Smooth muscle cell (in vitro differentiated cells): ENCODE data around the gene BRAF. TPM values are rescaled to one million over a fixed set of nuclear protein-coding genes. Genes with fewer than 3 reads are reported as not detected.
A peak's percentile ranks its signal among the peaks of the same experiment; 100 is the strongest.

Source experiments
- DNase-seq: peaks from one replicate; lab custom pipeline; 2025; ENCODE audit not compliant: unreplicated experiment; lab: John Stamatoyannopoulos, UW
- H2AFZ ChIP-seq: fragments of 200-600 bp; sonication (generic); 2 replicates; pipeline ENCODE4 v1.6.0; 2016; ENCODE audit warnings: antibody characterized with exemption, low read depth, mild to moderate bottlenecking
- H3F3A ChIP-seq: fragments of 200-600 bp; sonication (generic); 2 replicates; pipeline ENCODE4 v1.6.0; 2017; ENCODE audit warnings: antibody characterized with exemption, low read depth
- H3K27ac ChIP-seq: fragments of 200-600 bp; sonication (generic); 2 replicates; pipeline ENCODE4 v1.5.1; 2016; ENCODE audit warnings: low read depth, mild to moderate bottlenecking
- H3K27me3 ChIP-seq: fragments of 200-600 bp; sonication (generic); 2 replicates; pipeline ENCODE4 v1.6.1; 2016; ENCODE audit warnings: low read depth, mild to moderate bottlenecking
- H3K36me3 ChIP-seq: fragments of 200-600 bp; sonication (generic); 2 replicates; pipeline ENCODE4 v1.5.1; 2016; ENCODE audit warnings: low read depth
- H3K4me1 ChIP-seq: fragments of 200-600 bp; sonication (generic); 2 replicates; pipeline ENCODE4 v1.5.1; 2016; ENCODE audit warnings: low read depth
- H3K4me2 ChIP-seq: fragments of 200-600 bp; sonication (generic); 2 replicates; pipeline ENCODE4 v1.6.0; 2016; ENCODE audit warnings: mild to moderate bottlenecking
- H3K4me3 ChIP-seq: fragments of 200-600 bp; sonication (generic); 2 replicates; pipeline ENCODE4 v1.5.1; 2016; ENCODE audit warnings: mild to moderate bottlenecking
- H3K79me2 ChIP-seq: fragments of 200-600 bp; sonication (generic); 2 replicates; pipeline ENCODE4 v1.6.0; 2016; ENCODE audit warnings: low read depth, mild to moderate bottlenecking
- H3K9ac ChIP-seq: fragments of 200-600 bp; sonication (generic); 2 replicates; pipeline ENCODE4 v1.6.0; 2016; ENCODE audit warnings: low read depth
- H3K9me3 ChIP-seq: fragments of 200-600 bp; sonication (generic); replicated peaks from 2 replicates; pipeline ENCODE4 v1.5.1; 2016; ENCODE audit warnings: low read depth
- H4K20me1 ChIP-seq: fragments of 200-600 bp; sonication (generic); 2 replicates; pipeline ENCODE4 v1.6.0; 2016; ENCODE audit warnings: low read depth
- WGBS: methylation state at CpG from one replicate; pipeline ENCODE4 v1.1.7; 2016; ENCODE audit warnings: low lambda C conversion rate; 5-methylcytosine and 5-hydroxymethylcytosine counted together
- polyA plus RNA-seq: library from polyadenylated mRNA; unstranded; fragments of >200 nt; fragmentation: Nextera tagmentation; extraction: Ambion mirVana; gene quantifications from 2 replicates; pipeline ENCODE4 v1.2.1, GENCODE V29; 2016
- total RNA-seq: library from RNA; depleted of rRNA; stranded (reverse); fragments of >200 nt; gene quantifications from 2 replicates; pipeline ENCODE4 v1.2.3, GENCODE V29; 2014
- TF ChIP-seq, protein P1 (sequence below): fragments of 200-600 bp; sonication (generic); IDR thresholded peaks from 2 replicates; pipeline ENCODE4 v1.5.1; 2017; ENCODE audit warnings: borderline replicate concordance, mild to moderate bottlenecking, antibody characterized with exemption; ENCODE audit not compliant: insufficient read depth, poor library complexity, severe bottlenecking

Gene BRAF
- total and polyA plus RNA-seq, 2 experiments from 2014 or later, result 6.5 to 28.9 TPM

- Histone ChIP-seq H4K20me1 (peaks cover 44% of the 10 kb centered on the region), H3F3A (no peaks in the 10 kb centered on the region), H3K27me3 (no peaks in the 10 kb centered on the region), H3K4me2 (peak overlapping the region; percentile 97), H2AFZ (peak overlapping the region; percentile 81), H3K9ac (peak overlapping the region; percentile 100), H3K36me3 (no peaks in the 10 kb centered on the region), H3K9me3 (no peaks in the 10 kb centered on the region), H3K79me2 (peaks cover 53% of the 10 kb centered on the region), H3K4me1 (peaks cover 22% of the 10 kb centered on the region), H3K27ac (peak overlapping the region; percentile 90), H3K4me3 (peak overlapping the region; percentile 100)
- WGBS, result 1% methylated on average over 55 of the region's 69 CpGs
- peak; percentile 76 for DNase-seq
- TF ChIP-seq, protein P1, sequence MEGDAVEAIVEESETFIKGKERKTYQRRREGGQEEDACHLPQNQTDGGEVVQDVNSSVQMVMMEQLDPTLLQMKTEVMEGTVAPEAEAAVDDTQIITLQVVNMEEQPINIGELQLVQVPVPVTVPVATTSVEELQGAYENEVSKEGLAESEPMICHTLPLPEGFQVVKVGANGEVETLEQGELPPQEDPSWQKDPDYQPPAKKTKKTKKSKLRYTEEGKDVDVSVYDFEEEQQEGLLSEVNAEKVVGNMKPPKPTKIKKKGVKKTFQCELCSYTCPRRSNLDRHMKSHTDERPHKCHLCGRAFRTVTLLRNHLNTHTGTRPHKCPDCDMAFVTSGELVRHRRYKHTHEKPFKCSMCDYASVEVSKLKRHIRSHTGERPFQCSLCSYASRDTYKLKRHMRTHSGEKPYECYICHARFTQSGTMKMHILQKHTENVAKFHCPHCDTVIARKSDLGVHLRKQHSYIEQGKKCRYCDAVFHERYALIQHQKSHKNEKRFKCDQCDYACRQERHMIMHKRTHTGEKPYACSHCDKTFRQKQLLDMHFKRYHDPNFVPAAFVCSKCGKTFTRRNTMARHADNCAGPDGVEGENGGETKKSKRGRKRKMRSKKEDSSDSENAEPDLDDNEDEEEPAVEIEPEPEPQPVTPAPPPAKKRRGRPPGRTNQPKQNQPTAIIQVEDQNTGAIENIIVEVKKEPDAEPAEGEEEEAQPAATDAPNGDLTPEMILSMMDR, result peak; percentile 15
Measured at GRCh38 chr7:140924019-140924820, 509 bp downstream of the BRAF start.

DNA sequence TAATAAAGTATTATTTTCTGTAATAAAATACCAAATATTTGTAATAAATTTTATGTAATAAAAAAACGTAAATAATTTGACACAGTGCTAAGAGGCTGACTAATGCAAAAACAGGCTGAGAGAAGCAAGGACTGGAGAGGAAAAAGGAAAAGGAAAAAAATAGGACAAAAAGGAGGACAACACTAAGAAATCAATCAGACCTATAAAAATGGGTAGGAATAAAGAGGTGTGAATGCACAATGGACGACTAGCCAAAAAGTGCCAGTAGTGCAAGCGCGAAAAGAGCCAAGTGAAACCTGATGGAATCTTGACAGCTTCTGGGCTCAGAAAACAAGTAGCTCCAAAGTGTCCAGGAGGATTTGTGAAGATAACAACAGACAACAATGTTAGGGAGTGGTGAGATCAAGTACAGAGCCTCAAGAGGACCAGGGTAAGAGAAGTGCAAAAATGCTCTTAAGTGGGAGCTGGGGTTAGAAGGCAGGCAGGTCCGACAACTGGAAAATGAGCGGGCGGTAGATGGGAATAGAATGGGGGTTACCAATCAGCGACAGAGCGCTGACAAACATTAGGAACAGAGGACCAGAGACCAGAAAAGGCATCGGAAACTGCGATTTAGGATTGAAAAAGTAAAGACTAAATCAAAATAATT lies 1.2 kb downstream of the BRAF start:
- Histone ChIP-seq H3K36me3 (no peaks in the 10 kb centered on the region), H3K27me3 (no peaks in the 10 kb centered on the region), H3K9ac (peak overlapping the region; percentile 100), H3K4me1 (peaks cover 22% of the 10 kb centered on the region), H3K79me2 (peaks cover 61% of the 10 kb centered on the region), H3K4me3 (peak overlapping the region; percentile 100), H3K9me3 (no peaks in the 10 kb centered on the region), H2AFZ (peak overlapping the region; percentile 81), H3K27ac (peak overlapping the region; percentile 90), H4K20me1 (peaks cover 52% of the 10 kb centered on the region), H3K4me2 (peak overlapping the region; percentile 97), H3F3A (no peaks in the 10 kb centered on the region)
- no peak for DNase-seq
- WGBS, result 8% methylated on average over 11 of the region's 11 CpGs
- TF ChIP-seq, protein P1, result no peak

- Histone ChIP-seq H2AFZ (no peak overlapping the region), H3K36me3 (no peaks in the 10 kb centered on the region), H3K9me3 (no peaks in the 10 kb centered on the region), H3K4me3 (peak overlapping the region; percentile 100), H3K9ac (no peak overlapping the region), H3K27me3 (no peaks in the 10 kb centered on the region), H3K79me2 (peaks cover 67% of the 10 kb centered on the region), H4K20me1 (peaks cover 58% of the 10 kb centered on the region), H3K4me1 (peaks cover 22% of the 10 kb centered on the region), H3K4me2 (peak overlapping the region; percentile 97), H3K27ac (no peak overlapping the region), H3F3A (no peaks in the 10 kb centered on the region)
- 78% methylated on average over 2 of the region's 2 CpGs for WGBS
- no peak for DNase-seq
- TF ChIP-seq, protein P1, result no peak
Measured at GRCh38 chr7:140922741-140923345, 1.9 kb downstream of the BRAF start.
